ENCODE data around the gene AKT1S1.

DNA sequence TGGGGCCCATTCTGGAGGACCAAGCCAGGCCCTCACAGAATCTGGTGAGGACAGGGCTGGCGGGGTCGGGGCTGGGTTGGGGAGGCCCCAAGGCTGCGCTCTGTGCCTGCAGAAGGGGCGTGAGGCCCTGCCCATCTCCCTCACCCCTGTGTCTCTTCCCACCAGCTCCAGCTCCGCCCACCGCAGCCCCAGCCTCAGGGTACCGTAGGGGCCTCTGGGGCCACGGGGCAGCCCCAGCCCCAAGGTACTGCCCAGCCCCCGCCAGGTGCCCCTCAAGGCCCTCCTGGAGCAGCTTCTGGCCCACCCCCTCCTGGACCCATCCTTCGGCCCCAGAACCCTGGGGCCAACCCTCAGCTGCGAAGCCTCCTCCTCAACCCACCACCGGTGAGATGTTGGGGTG lies 41.6 kb downstream of the AKT1S1 start:
- TF ChIP-seq, protein P1, sequence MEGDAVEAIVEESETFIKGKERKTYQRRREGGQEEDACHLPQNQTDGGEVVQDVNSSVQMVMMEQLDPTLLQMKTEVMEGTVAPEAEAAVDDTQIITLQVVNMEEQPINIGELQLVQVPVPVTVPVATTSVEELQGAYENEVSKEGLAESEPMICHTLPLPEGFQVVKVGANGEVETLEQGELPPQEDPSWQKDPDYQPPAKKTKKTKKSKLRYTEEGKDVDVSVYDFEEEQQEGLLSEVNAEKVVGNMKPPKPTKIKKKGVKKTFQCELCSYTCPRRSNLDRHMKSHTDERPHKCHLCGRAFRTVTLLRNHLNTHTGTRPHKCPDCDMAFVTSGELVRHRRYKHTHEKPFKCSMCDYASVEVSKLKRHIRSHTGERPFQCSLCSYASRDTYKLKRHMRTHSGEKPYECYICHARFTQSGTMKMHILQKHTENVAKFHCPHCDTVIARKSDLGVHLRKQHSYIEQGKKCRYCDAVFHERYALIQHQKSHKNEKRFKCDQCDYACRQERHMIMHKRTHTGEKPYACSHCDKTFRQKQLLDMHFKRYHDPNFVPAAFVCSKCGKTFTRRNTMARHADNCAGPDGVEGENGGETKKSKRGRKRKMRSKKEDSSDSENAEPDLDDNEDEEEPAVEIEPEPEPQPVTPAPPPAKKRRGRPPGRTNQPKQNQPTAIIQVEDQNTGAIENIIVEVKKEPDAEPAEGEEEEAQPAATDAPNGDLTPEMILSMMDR (tag by site-specific recombination; IDR thresholded peaks at IDR 0.05) = no peak
- TF ChIP-seq ZNF354C (tag by site-specific recombination; IDR thresholded peaks at IDR 0.05; ENCODE audit: borderline replicate concordance, low read depth) (no peak), ZNF776 (tag by site-specific recombination; IDR thresholded peaks at IDR 0.05; ENCODE audit: borderline replicate concordance) (no peak), ZNF146 (tag by site-specific recombination; IDR thresholded peaks at IDR 0.05) (no peak), ZNF133 (tag by site-specific recombination; IDR thresholded peaks at IDR 0.05) (no peak), ZNF274 (IDR thresholded peaks at IDR 0.05; ENCODE audit: low read length) (no peak), ZNF274 (tag by site-specific recombination; IDR thresholded peaks at IDR 0.05; ENCODE audit: borderline replicate concordance) (no peak), ZNF350 (tag by site-specific recombination; IDR thresholded peaks at IDR 0.05) (no peak)
- TF ChIP-seq, protein P2, sequence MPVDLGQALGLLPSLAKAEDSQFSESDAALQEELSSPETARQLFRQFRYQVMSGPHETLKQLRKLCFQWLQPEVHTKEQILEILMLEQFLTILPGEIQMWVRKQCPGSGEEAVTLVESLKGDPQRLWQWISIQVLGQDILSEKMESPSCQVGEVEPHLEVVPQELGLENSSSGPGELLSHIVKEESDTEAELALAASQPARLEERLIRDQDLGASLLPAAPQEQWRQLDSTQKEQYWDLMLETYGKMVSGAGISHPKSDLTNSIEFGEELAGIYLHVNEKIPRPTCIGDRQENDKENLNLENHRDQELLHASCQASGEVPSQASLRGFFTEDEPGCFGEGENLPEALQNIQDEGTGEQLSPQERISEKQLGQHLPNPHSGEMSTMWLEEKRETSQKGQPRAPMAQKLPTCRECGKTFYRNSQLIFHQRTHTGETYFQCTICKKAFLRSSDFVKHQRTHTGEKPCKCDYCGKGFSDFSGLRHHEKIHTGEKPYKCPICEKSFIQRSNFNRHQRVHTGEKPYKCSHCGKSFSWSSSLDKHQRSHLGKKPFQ (tag by site-specific recombination; IDR thresholded peaks at IDR 0.05) = no peak
- TF ChIP-seq, protein P3, sequence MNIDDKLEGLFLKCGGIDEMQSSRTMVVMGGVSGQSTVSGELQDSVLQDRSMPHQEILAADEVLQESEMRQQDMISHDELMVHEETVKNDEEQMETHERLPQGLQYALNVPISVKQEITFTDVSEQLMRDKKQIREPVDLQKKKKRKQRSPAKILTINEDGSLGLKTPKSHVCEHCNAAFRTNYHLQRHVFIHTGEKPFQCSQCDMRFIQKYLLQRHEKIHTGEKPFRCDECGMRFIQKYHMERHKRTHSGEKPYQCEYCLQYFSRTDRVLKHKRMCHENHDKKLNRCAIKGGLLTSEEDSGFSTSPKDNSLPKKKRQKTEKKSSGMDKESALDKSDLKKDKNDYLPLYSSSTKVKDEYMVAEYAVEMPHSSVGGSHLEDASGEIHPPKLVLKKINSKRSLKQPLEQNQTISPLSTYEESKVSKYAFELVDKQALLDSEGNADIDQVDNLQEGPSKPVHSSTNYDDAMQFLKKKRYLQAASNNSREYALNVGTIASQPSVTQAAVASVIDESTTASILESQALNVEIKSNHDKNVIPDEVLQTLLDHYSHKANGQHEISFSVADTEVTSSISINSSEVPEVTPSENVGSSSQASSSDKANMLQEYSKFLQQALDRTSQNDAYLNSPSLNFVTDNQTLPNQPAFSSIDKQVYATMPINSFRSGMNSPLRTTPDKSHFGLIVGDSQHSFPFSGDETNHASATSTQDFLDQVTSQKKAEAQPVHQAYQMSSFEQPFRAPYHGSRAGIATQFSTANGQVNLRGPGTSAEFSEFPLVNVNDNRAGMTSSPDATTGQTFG (tag by site-specific recombination; IDR thresholded peaks at IDR 0.05; ENCODE audit: borderline replicate concordance) = no peak
